Gastroesophageal sphincter (tissue), 4 donors: ENCODE measurements around the gene BMP2. TPM values are rescaled to one million over a fixed set of nuclear protein-coding genes. Genes with fewer than 3 reads are reported as not detected.

ENCODE experiments used
- ATAC-seq: fragments of 150-250 bp; one replicate; pipeline ENCODE4 v1.9.1; 2016; ENCODE audit warnings: mild to moderate bottlenecking, moderate library complexity
- H3K27ac ChIP-seq, 4 donors: fragments of 200-600 bp; sonication (generic) in 3 of 4; 1 replicate in 3 of 4; 2 replicates in 1 of 4; pipeline ENCODE4 v1.5.1; 2016 to 2019
- H3K27me3 ChIP-seq: fragments of 200-600 bp; sonication (generic); one replicate; pipeline ENCODE4 v1.5.1; 2019
- H3K36me3 ChIP-seq, 2 donors: fragments of 200-600 bp; sonication (generic); one replicate each; pipeline ENCODE4 v1.5.1; 2019; ENCODE audit warnings: control low read depth in 1 of 2
- H3K4me1 ChIP-seq, 3 donors: fragments of 200-600 bp; sonication (generic); 1 replicate in 2 of 3; 2 replicates in 1 of 3; pipeline ENCODE4 v1.5.1; 2016 to 2019; ENCODE audit warnings: control low read depth in 2 of 3
- H3K4me3 ChIP-seq, 2 donors: fragments of 200-600 bp; sonication (generic); one replicate each; pipeline ENCODE4 v1.5.1; 2019; ENCODE audit warnings: mild to moderate bottlenecking in 1 of 2, moderate library complexity in 1 of 2
- H3K9me3 ChIP-seq, 3 donors: fragments of 200-600 bp; sonication (generic); one replicate each; pipeline ENCODE4 v1.5.1; 2017 to 2019; ENCODE audit warnings: control low read depth in 2 of 3
- EP300 ChIP-seq: sonication (generic); formaldehyde crosslinking; IDR thresholded peaks from one replicate; pipeline ENCODE4 v1.6.1; 2017; ENCODE audit warnings: antibody characterized with exemption, mild to moderate bottlenecking
- POLR2A ChIP-seq, 2 donors: fragments of 450-650 bp; IDR thresholded peaks; one replicate each; pipeline ENCODE4 v1.6.1; 2017; ENCODE audit warnings: antibody characterized with exemption in 2 of 2, mild to moderate bottlenecking in 2 of 2, moderate library complexity in 1 of 2
- POLR2AphosphoS5 ChIP-seq: sonication (generic); formaldehyde crosslinking; IDR thresholded peaks from one replicate; pipeline ENCODE4 v1.6.1; 2017; ENCODE audit warnings: antibody characterized with exemption
- WGBS, 2 donors: methylation state at CpG; one replicate each; pipeline ENCODE4 v1.1.5; 2018; ENCODE audit warnings: low coverage in 1 of 2; 5-methylcytosine and 5-hydroxymethylcytosine counted together
- total RNA-seq, 4 donors: library from RNA; depleted of rRNA; stranded (reverse); fragments of >200 nt; gene quantifications; one replicate each; pipeline ENCODE4 v1.1.0, GENCODE V29; 2016
- TF ChIP-seq, protein P1 (sequence below), 4 experiments: fragments of 200-600 bp in 2 of 4; fragments of 450-650 bp in 2 of 4; sonication (generic) in 1 of 4; IDR thresholded peaks; one replicate each; pipeline ENCODE4 v1.5.1; 2017 to 2019; ENCODE audit warnings: antibody characterized with exemption in 4 of 4, mild to moderate bottlenecking in 2 of 4, moderate library complexity in 2 of 4

The BMP2 gene
- total RNA-seq, 4 donors from 2014 or later = 4.9 to 8.9 (median 5.4) TPM

DNA sequence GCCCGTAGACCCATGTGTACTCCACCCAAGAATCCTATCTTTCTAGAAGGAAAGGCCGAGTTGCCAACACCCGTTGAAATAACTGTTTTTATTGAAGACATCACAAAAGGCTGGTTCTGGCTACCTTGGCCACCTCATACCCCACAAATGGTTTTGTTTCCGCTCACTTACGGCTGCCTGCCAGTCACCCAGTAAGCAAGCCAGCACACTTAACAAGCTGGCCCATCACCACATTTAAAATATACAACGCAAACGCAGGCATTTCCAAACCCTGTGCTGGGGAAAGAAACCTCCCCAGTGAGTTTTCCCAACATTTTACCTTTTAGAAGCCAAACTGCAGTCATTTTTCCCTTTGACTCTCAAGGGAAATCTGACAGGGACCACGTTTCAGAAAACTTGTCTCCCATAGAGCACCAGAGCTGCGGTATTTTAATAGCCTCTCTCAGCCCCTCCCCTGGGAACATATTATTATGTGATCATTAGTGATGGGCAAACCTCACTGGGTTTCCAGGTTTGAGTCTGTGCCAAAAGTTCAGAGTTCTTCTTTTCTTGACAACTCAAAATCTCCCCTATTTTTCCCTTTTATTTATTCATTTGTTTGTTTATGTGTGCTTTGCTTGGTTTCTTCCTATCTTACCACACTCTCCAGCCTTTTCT lies 36.7 kb upstream of the BMP2 start:
- Histone ChIP-seq H3K27ac (peak overlapping the region in 1 of 4 donors; percentile 51), H3K36me3 (no peaks in the 10 kb centered on the region), H3K4me3 (no peak overlapping the region), H3K27me3 (no peaks in the 10 kb centered on the region), H3K4me1 (no peaks in the 10 kb centered on the region), H3K9me3 (peaks cover 0 to 13% (median 0%) of the 10 kb centered on the region in 3 donors)
- WGBS, 2 donors = 76 to 90% methylated on average over 6 to 9 of the region's 9 CpGs
- no peak for ATAC-seq
- TF ChIP-seq, protein P1, sequence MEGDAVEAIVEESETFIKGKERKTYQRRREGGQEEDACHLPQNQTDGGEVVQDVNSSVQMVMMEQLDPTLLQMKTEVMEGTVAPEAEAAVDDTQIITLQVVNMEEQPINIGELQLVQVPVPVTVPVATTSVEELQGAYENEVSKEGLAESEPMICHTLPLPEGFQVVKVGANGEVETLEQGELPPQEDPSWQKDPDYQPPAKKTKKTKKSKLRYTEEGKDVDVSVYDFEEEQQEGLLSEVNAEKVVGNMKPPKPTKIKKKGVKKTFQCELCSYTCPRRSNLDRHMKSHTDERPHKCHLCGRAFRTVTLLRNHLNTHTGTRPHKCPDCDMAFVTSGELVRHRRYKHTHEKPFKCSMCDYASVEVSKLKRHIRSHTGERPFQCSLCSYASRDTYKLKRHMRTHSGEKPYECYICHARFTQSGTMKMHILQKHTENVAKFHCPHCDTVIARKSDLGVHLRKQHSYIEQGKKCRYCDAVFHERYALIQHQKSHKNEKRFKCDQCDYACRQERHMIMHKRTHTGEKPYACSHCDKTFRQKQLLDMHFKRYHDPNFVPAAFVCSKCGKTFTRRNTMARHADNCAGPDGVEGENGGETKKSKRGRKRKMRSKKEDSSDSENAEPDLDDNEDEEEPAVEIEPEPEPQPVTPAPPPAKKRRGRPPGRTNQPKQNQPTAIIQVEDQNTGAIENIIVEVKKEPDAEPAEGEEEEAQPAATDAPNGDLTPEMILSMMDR (IDR thresholded peaks at IDR 0.05) = no peak

DNA sequence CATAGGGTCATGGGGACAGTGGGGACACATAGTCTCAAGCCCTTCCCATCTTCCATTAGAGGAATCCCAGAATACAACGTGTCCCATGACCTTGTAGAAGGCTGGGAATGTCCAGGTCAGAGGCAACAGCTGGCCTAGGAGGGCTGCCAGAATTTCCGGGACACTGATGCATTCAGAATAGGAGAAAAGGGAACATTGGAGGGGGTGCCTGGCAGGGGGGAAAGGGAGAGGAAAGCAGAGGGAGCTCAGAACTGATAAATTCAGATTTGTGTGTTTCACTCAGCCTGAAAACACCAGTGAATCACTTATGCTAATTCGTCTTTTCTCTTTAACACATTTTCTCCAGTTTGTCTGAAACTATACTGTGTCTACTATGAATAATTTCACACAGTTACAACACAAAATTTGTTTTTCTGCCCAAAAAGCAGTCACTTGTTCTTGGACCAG lies 35.5 kb upstream of the BMP2 start:
- Histone ChIP-seq H3K4me1 (no peaks in the 10 kb centered on the region), H3K4me3 (no peak overlapping the region), H3K36me3 (no peaks in the 10 kb centered on the region), H3K27me3 (peaks cover 4% of the 10 kb centered on the region), H3K27ac (peak overlapping the region in 2 of 4 donors; percentile 31 to 51), H3K9me3 (peaks cover 0 to 13% (median 0%) of the 10 kb centered on the region in 3 donors)
- WGBS, 2 donors = 27% methylated on average over 3 of the region's 3 CpGs; no CpG with 5 or more reads in 1 of the 2 donors
- ATAC-seq = peak; percentile 74
- TF ChIP-seq EP300 = no peak
- TF ChIP-seq POLR2AphosphoS5 = peak; percentile 79
- TF ChIP-seq POLR2A (IDR thresholded peaks at IDR 0.05) = no peak
- TF ChIP-seq, protein P1 (IDR thresholded peaks at IDR 0.05) = no peak

DNA sequence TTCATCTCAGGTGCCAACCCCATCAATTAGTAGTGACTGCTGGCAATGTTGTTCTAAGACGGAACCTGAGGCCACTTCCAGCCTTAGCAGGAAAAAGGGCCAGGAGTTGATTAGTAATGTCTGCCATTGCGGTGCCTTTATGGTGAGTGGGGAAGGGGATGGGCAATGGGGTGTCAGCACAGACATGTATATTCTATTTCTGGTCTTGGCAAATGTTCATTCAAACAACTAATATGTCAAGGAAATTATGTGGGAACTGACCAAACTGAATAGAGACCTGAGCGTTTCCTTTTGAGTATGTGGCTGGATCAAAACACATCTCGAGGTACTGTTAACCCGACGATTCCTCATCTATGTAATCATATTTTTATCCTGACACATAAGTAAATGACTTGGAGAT lies 34.6 kb upstream of the BMP2 start:
- Histone ChIP-seq H3K4me1 (no peaks in the 10 kb centered on the region), H3K36me3 (no peaks in the 10 kb centered on the region), H3K9me3 (peaks cover 0 to 13% (median 0%) of the 10 kb centered on the region in 3 donors), H3K27ac (peak overlapping the region in 1 of 4 donors; percentile 51), H3K27me3 (peaks cover 4% of the 10 kb centered on the region), H3K4me3 (no peak overlapping the region)
- TF ChIP-seq POLR2A (IDR thresholded peaks at IDR 0.05) (no peak), POLR2AphosphoS5 (no peak)
- TF ChIP-seq, protein P1 (IDR thresholded peaks at IDR 0.05) = no peak
- ATAC-seq = no peak
- WGBS, 2 donors = 53 to 73% methylated on average over 4 to 6 of the region's 6 CpGs

DNA sequence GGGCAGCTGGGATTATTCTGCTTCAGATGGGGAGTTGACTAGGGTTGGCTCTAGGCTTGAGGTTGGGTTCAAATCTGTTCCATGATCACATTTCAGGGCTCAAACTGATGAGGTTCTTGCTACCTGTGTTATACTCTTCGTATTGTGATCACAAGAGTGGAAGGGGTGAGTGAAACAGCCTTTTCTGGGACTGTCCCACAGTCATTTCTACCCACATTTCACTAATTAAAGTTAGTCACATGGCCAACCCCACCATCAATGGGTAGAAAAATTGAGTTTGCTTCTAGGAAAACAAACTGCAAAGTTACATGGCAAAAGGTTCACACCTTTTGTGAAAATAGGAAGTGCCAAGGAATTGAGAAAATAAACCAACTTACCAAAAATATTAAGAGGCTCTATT lies 33.5 kb upstream of the BMP2 start:
- TF ChIP-seq POLR2AphosphoS5 (no peak), POLR2A (IDR thresholded peaks at IDR 0.05) (no peak)
- H3K36me3 ChIP-seq = no peaks in the 10 kb centered on the region
- 91% methylated on average over 1 of the region's 1 CpG; no CpG with 5 or more reads in 1 of the 2 donors for WGBS, 2 donors
- H3K27ac ChIP-seq = no peak overlapping the region
- H3K27me3 ChIP-seq = peaks cover 4% of the 10 kb centered on the region
- peaks cover 0 to 13% (median 0%) of the 10 kb centered on the region in 3 donors for H3K9me3 ChIP-seq
- H3K4me1 ChIP-seq = no peaks in the 10 kb centered on the region
- no peak for ATAC-seq
- H3K4me3 ChIP-seq = no peak overlapping the region

DNA sequence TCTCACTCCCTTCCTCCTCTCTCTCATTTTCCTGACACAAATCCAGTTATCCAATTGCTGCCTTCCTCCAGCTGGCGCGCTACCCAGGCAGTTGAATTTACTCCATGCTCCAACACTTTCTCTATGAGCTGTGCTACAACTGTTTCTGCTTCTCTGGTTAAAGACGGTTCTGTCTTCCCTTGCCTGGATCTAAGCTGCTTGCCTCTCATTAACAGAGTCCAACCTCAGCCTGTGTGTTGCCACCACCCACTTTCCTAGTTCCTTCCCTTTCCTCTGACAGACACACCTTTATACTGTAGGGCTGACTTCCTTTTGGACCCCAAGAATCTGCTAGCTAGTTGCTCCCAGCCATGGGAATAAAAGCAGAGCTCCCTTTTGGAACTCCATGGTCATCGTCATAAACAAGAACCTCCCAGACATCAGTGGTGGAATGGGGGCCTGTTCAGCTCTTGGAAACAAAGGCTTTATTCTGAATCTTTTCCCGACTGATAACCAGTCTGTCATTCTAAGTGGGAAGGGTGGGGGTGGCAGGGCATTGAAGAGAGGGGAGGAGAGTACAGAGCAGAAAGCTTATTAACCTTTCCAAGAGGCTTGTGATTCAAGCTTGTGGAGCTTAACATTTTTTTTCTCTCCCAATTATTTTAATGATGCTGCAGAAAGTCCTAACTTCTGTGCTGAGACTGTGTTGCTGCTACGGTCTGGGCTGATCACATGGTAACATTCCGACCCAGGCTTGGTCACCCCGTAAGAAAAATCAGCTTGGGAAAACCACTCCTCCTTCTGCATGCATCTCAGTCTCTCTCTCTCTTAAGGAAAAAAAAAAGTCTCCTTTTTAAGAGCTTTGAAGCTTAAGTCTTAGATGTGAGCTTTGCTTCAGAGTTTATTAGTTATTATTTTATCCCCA lies 31.3 kb upstream of the BMP2 start:
- no peak for ATAC-seq
- TF ChIP-seq EP300 = no peak
- TF ChIP-seq POLR2A (IDR thresholded peaks at IDR 0.05) = no peak
- TF ChIP-seq, protein P1 (IDR thresholded peaks at IDR 0.05) = no peak
- TF ChIP-seq POLR2AphosphoS5 = no peak
- Histone ChIP-seq H3K27ac (peak overlapping the region in 2 of 4 donors; percentile 40 to 53), H3K4me3 (no peak overlapping the region), H3K27me3 (peaks cover 4% of the 10 kb centered on the region), H3K36me3 (no peaks in the 10 kb centered on the region), H3K9me3 (peaks cover 0 to 13% (median 0%) of the 10 kb centered on the region in 3 donors), H3K4me1 (no peaks in the 10 kb centered on the region)
- WGBS, 2 donors = 49 to 51% methylated on average over 2 to 8 of the region's 8 CpGs
